RCC 7860 (cell line): ENCODE results near the gene CEMIP2.

ENCODE experiments used
- DNase-seq: peaks from one replicate; pipeline ENCODE4 v3.0.0-alpha.2; 2015; ENCODE audit warnings: low spot score
- FAIRE-seq: peaks from 2 replicates; lab custom pipeline; 2012; peaks lifted over from hg19 to GRCh38; lab: Jason Lieb, UNC

The CEMIP2 gene

DNA sequence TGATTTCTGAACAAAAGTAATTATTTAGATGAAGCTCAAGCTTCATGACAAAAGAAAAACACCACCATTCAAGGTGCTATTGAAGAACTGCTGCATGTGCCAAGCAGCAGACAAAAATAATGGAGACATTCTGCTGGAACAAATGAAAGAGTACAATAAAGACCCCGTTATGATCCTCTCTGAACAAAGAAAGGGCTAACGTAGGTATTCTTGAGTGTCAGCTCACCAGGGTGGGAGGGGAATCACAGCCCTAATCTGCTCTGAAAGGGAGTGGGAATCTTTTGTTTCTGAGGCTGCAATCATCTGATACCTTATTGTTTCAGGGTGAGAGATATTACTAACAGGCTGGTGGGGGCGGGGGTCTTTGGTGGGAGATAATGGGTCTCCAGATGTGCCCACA is 15.4 kb downstream of the CEMIP2 start:
- no peak for DNase-seq
- no peak for FAIRE-seq

- no peak for FAIRE-seq
- DNase-seq, result no peak
These were observed 16.0 kb downstream of the CEMIP2 start for GRCh38 chr9:71752352-71752751.

DNA sequence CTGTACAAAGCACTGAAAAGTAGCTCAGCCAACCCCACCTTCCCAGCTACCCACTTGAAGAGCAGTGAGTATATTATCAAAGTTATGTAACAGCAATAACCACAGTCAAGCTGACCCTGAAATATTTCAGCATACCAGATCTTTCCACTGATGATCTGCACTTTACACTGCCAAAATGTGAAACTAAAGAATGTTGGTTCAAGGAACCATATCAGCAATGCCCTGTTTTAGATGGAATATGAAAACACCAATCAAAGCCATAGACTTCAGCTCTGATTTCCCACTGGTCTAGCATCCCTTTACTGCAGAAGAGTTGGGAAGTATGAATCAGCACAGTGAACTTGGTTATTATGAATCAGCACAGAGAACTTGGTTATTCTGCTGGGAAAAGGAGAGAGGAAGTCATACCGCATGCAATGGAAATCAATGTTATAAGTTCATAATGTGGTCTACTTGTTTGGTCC is 20.0 kb downstream of the CEMIP2 start:
- DNase-seq, result peak; percentile 60
- peak; percentile 78 for FAIRE-seq

- FAIRE-seq, result no peak
- no peak for DNase-seq
These were observed 20.7 kb downstream of the CEMIP2 start for GRCh38 chr9:71747576-71747975.

DNA sequence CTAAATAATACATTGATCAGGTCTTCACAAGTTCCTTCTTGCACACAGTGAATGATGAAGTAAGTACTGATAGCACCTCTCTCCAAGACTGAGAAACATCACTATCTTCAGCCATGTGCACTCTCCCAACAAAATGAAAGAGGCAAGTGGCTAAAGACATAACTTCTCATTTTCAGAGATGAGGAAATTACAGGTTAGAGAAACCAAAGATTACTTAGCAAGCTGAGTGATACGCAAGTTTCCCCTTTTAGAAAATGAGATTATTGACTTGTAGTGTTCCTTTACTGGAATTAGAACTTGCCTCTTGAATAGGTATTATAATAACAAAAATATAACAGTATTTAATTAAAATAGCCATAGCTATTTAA is 21.6 kb downstream of the CEMIP2 start:
- no peak for FAIRE-seq
- no peak for DNase-seq

- no peak for DNase-seq
- no peak for FAIRE-seq
These were observed 22.1 kb downstream of the CEMIP2 start for GRCh38 chr9:71746023-71746757.

GRCh38 chr9:71744754-71745521 is 23.4 kb downstream of the CEMIP2 start:
- FAIRE-seq, result no peak
- no peak for DNase-seq

DNA sequence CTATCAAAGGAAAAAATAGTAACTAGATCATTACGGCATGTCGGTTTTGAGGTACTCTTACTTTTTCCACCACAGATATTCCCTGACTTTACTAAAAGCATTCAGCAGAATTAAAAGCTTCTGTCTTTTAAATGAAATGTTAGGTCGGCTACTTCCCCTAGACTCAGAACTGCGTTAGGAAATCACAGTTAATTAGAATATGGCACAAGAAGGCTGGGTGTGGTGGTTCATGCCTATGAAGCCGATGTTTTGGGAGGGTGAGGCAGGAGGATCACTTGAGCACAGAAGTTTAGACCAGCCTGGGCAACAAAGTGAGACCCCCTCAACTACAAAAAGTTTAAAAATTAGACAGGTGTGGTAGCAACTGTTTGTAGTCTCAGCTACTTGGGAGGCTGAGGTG is 24.4 kb downstream of the CEMIP2 start:
- FAIRE-seq (no peak), DNase-seq (no peak)

- DNase-seq, result no peak
- FAIRE-seq, result no peak
These were observed 25.1 kb downstream of the CEMIP2 start for GRCh38 chr9:71743217-71743705.

DNA sequence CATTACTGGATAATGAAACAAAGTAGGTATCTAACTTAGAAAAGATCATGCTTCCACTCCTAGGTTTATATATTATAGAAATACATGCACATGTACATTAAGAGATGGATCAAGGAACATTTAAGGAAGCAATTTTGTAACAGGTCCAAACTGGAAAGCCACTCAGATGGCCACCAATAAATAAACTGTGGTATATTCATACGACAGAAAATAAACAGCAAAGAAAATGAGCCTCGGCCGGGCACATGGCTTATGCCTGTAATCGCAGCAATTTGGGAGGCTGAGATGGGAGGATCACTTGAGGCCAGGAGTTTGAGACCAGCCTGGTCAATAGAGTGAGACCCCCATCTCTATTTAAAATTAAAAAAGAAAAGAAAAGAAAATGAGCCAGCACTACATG is 25.6 kb downstream of the CEMIP2 start:
- no peak for FAIRE-seq
- DNase-seq, result no peak

DNA sequence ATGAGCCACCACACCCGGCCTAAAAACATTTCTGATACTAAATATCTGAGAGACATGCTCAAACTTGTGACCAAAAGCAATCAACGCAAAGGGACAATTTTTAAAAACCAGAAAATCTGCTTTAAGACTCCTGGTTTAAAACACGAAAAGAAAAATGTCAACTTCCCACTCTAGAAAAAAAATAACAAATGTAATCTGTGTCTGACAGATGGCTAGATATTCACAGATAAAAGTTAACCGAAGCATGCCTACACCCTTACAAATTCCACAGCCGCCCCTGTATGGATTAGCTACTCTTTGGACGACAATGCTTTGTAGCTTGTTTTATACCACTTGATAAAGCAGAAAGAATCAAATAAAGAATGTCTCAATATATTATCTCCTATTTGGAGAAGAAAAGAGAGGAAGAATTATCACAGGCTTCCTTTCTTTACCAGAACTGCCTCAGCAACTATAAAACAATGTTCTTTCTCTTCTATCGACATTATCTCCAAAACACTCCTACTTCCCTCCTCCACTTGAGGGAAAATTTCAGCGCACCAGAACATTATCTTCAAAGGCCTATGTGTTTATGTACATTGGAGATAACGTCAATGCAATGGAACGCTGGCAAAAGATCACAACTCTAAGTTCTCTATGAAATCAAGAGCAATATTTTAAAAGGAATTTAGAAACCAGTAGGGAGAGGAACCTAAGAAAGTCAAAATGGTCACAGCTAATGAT is 26.2 kb downstream of the CEMIP2 start:
- DNase-seq, result no peak
- no peak for FAIRE-seq

DNA sequence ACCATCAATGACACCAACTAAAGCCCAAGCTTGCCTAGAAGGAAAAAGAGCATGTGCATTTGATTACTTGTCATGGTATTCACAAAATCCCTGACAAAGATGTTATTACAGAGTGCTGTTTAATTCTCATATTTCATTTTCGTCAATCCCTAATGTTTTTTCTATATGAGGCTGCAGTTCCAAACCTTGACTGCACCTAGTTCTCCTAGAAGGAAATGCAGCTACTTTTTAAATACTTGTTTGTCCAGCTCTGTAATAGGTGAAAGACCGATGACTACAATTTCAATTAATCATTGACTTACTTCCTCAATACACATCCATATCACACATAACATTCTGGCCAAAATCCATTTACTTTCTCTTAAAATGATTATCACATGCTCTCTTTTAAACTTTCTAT is 28.1 kb downstream of the CEMIP2 start:
- FAIRE-seq, result peak; percentile 81

GRCh38 chr9:71737455-71737854 is 30.9 kb downstream of the CEMIP2 start:
- peak; percentile 80 for FAIRE-seq
- peak; percentile 29 for DNase-seq

More for the DNA sequence above, 28.1 kb downstream of the CEMIP2 start:
- DNase-seq, result peak; percentile 25

GRCh38 chr9:71736236-71736635 is 32.1 kb downstream of the CEMIP2 start:
- no peak for DNase-seq
- no peak for FAIRE-seq

- no peak for DNase-seq
- FAIRE-seq, result no peak
These were observed 33.4 kb downstream of the CEMIP2 start for GRCh38 chr9:71734950-71735349.

GRCh38 chr9:71733176-71733575 is 35.1 kb downstream of the CEMIP2 start:
- no peak for FAIRE-seq
- no peak for DNase-seq

GRCh38 chr9:71729816-71730526 is 38.3 kb downstream of the CEMIP2 start:
- no peak for FAIRE-seq
- DNase-seq, result no peak

DNA sequence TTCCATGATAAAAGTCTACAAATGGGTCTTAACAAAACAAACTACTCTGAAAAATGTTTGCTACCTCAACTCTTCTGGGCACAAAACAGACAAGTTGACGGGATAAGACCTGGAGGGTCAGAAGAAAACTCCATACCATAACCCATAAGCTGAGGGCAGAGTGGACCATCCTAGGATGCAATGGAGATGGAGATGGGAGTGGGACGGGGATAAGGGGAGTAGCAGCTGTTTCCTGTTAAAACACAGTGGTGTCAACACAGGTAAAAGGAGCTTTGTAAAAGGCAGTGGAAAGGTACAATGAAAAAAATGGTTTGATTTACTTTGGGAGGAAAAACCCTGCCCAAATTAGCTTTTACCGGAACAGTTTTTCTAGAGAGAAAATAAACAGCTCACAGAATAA is 41.6 kb downstream of the CEMIP2 start:
- FAIRE-seq (no peak), DNase-seq (no peak)

DNA sequence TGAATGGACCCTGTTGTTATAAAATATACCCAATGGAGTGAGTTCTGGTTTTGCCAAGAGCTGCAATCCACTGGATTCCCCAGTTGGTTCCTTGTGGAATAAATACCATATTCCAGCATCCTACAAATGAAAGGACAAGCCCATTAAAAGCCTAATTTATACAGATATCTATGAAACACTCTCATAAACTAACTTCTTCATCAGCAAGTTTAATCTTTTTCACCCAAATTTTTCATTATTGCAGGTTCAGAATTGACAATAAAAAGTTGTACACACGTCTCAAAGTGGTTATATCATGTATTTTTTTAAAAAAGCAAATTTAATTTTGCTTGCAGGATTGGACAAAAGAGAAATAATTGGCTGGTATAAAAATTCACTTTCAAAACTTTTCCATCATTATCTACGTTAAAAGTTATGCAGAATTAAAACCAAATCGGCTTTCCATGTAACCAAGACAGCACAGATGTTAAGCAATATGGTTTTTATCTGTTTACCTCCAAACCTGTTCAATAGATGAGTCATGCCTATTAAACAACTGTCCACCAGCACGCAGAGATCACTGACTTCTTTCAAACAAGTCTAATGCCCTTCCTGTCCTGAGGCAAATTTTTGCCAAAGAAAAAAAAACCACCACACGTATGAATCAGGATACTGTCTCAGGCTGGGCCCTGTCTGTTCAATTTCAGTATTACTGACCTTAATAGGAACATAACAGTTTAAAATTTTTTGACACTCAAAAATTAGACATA is 42.5 kb downstream of the CEMIP2 start:
- peak; percentile 73 for DNase-seq
- FAIRE-seq, result peak; percentile 90

DNA sequence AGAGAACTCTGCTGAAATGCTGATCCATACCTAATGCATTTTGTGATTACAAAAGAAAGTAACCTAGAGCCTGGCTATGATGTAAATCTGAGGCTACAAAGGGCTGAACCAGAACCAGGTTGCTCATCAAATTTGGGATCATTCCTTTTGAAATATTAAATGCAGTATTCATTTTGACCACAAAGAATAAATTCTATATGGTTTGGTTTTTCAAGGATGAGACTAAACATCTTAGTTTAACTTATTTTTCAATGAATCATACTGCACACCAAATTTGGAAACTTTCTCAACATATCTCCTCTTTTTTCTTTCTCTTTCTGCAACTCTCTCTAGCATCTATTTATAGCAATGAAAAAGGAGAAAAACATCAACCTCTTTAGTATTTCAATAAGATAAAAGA is 46.5 kb downstream of the CEMIP2 start:
- FAIRE-seq, result no peak

More for the DNA sequence above, 46.5 kb downstream of the CEMIP2 start:
- no peak for DNase-seq
